A673 (cell line): ENCODE results near the gene KCNQ1.

Source experiments
- CTCF ChIP-seq: fragments of 300-800, 200-600 bp; sonication (generic); conservative IDR thresholded peaks from 2 replicates; pipeline ENCODE4 v1.5.1; 2017; ENCODE audit warnings: low read depth, mild to moderate bottlenecking, antibody characterized with exemption, low read length, moderate library complexity, mixed read lengths
- EZH2 ChIP-seq: fragments of 200-600 bp; sonication (generic); IDR thresholded peaks from 2 replicates; pipeline ENCODE4 v1.6.1; 2017; ENCODE audit warnings: borderline replicate concordance, low read depth, mild to moderate bottlenecking, mixed read lengths, antibody characterized with exemption, low read length; ENCODE audit not compliant: poor library complexity, severe bottlenecking

- no peak for TF ChIP-seq CTCF
- no peak for TF ChIP-seq EZH2
Observed at GRCh38 chr11:2886191-2886894, 441.5 kb downstream of the KCNQ1 start.
